ENCODE results near the gene KDM7A.
A peak's percentile ranks its signal among the peaks of the same experiment; 100 is the strongest.

The KDM7A gene

DNA sequence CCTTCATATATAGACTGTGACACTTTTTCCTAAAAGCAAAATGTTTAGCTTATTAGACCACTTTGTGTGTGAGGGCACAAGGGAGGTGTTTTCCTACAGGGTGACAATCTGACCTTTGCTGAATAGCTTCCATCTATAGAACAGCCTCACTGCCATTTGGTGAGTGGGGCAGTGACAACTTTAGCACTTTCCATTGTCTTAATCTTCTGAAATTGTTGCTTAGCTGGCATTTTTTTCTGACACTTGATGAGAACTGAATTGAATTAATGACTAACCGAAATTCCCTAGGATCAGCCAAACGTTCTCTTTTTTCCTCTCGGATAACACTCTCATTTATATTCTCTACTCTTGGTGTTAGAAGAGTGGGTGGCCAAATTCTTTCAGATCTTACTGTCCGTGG lies 30.2 kb downstream of the KDM7A start:
- TF ChIP-seq ZNF384 (IDR thresholded peaks at IDR 0.05) (no peak), ELF4 (IDR thresholded peaks at IDR 0.05) (no peak)
- ChIA-PET POLR2A (interaction anchor here (1.1 to 1.2 kb wide), 2 partner anchors 29 to 31 kb away, joined by 3 to 4 read pairs; partner anchors contain the start of gene KDM7A), CTCF (interaction anchor here (0.6 kb wide), 1 partner anchor 27 kb away, joined by 3 read pairs; no protein-coding TSS in a partner anchor)
- no peak for DNase-seq (ENCODE audit: extremely low spot score)

DNA sequence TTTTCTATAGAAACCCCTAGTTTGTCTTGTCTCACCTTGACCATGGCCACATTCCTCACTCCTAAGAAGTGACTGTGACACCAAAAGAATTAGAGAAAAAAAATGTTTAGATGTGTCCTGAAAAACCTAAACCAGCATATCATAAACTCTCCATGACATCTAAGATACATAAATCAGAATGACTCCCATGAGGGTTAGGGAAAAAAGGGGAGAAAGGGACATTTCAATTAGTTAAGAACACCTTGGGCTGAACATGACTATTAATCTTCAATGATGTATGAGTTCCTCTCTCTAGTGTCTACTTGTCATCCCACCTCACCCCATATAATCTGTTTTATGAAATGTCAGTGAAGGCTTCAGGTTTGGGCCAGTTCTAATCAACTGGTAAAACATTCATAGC lies 31.1 kb downstream of the KDM7A start:
- no peak for DNase-seq (ENCODE audit: extremely low spot score)
- ChIA-PET POLR2A (interaction anchor here (1.1 to 1.2 kb wide), 2 partner anchors 30 to 31 kb away, joined by 3 to 4 read pairs; partner anchors contain the start of gene KDM7A), CTCF (no interaction called here)
- TF ChIP-seq NFRKB (IDR thresholded peaks at IDR 0.05), result no peak
- no peak for TF ChIP-seq ELF4 (IDR thresholded peaks at IDR 0.05)
- TF ChIP-seq PKNOX1 (IDR thresholded peaks at IDR 0.05), result 0 out of 2 replicates have a peak, but pooled peaks have one; percentile 2
- no peak for TF ChIP-seq ZNF384 (IDR thresholded peaks at IDR 0.05)
- no peak for TF ChIP-seq FOXA1 (IDR thresholded peaks at IDR 0.05)
- TF ChIP-seq FOXK2 (IDR thresholded peaks at IDR 0.05), result no peak
- TF ChIP-seq TARDBP (IDR thresholded peaks at IDR 0.05), result no peak
- TF ChIP-seq CTBP1 (IDR thresholded peaks at IDR 0.05; ENCODE audit: borderline replicate concordance), result no peak

DNA sequence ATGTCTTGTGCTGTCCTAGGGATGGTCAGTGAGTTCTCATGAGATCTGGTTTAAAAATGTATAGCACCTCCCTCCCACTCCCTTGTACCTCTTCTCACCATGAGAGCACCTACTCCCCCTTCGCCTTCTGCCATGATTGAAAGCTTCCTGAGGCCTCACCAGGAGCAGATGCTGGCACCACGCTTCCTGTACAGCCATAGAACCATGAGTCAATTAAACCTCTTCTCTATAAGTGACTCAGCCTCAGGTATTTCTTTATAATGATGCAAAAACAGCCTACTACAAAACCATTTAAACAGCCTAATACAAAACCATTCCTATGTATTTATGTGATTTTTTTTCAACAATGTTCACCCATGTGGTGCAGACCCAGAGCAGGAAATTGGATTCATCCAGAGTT lies 32.0 kb downstream of the KDM7A start:
- TF ChIP-seq FOXM1 (IDR thresholded peaks at IDR 0.05; ENCODE audit: borderline replicate concordance) (no peak), SUZ12 (IDR thresholded peaks at IDR 0.05) (no peak), HDGF (IDR thresholded peaks at IDR 0.05; ENCODE audit: borderline replicate concordance) (no peak), L3MBTL2 (conservative IDR thresholded peaks at IDR 0.05) (no peak), FOXA1 (IDR thresholded peaks at IDR 0.05) (no peak), FOXK2 (IDR thresholded peaks at IDR 0.05) (no peak), CTBP1 (IDR thresholded peaks at IDR 0.05; ENCODE audit: borderline replicate concordance) (no peak)
- ChIA-PET POLR2A (no interaction called here), CTCF (no interaction called here)
- DNase-seq (ENCODE audit: extremely low spot score), result no peak

DNA sequence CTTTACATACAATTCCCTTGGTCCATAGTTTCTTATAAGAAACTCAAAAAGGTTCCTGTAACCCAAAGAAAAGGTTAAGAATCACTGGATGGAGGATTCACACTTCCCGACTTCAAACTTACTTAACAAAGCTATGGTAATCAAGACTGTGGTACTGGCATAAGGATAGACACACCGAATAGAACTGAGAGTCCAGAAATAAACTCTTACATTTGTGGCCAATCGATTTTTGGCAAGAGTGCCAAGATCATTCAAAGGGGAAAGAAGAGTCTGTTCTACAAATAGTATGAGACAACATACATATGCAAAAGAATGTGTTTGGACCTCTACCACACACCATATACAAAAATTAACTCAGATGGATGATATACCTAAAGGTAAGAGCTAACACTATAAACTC lies 32.8 kb downstream of the KDM7A start:
- ChIA-PET CTCF (no interaction called here), POLR2A (no interaction called here)
- TF ChIP-seq BHLHE40 (IDR thresholded peaks at IDR 0.05; ENCODE audit: borderline replicate concordance) (no peak), FOXA1 (IDR thresholded peaks at IDR 0.05) (no peak), ARNT (IDR thresholded peaks at IDR 0.05) (no peak), CTBP1 (IDR thresholded peaks at IDR 0.05; ENCODE audit: borderline replicate concordance) (no peak), FOXM1 (IDR thresholded peaks at IDR 0.05; ENCODE audit: borderline replicate concordance) (no peak), PKNOX1 (IDR thresholded peaks at IDR 0.05) (no peak), L3MBTL2 (conservative IDR thresholded peaks at IDR 0.05) (no peak), SUZ12 (IDR thresholded peaks at IDR 0.05) (no peak), HDGF (IDR thresholded peaks at IDR 0.05; ENCODE audit: borderline replicate concordance) (no peak), ZNF384 (IDR thresholded peaks at IDR 0.05) (no peak), TARDBP (IDR thresholded peaks at IDR 0.05) (no peak), SP1 (IDR thresholded peaks at IDR 0.05) (no peak), FOXK2 (IDR thresholded peaks at IDR 0.05) (no peak), NFRKB (IDR thresholded peaks at IDR 0.05) (no peak), LEF1 (IDR thresholded peaks at IDR 0.05; ENCODE audit: borderline replicate concordance) (no peak)
- DNase-seq (ENCODE audit: extremely low spot score), result no peak

- ChIA-PET POLR2A (no interaction called here), CTCF (no interaction called here)
- TF ChIP-seq FOXA1 (IDR thresholded peaks at IDR 0.05) (no peak), SP1 (IDR thresholded peaks at IDR 0.05) (no peak), NFRKB (IDR thresholded peaks at IDR 0.05) (no peak), PKNOX1 (IDR thresholded peaks at IDR 0.05) (no peak), CTBP1 (IDR thresholded peaks at IDR 0.05; ENCODE audit: borderline replicate concordance) (no peak), TARDBP (IDR thresholded peaks at IDR 0.05) (no peak), SUZ12 (IDR thresholded peaks at IDR 0.05) (no peak), FOXK2 (IDR thresholded peaks at IDR 0.05) (no peak), L3MBTL2 (conservative IDR thresholded peaks at IDR 0.05) (no peak), ARNT (IDR thresholded peaks at IDR 0.05) (no peak), ELF4 (IDR thresholded peaks at IDR 0.05) (no peak), ZNF384 (IDR thresholded peaks at IDR 0.05) (no peak), LEF1 (IDR thresholded peaks at IDR 0.05; ENCODE audit: borderline replicate concordance) (no peak), BHLHE40 (IDR thresholded peaks at IDR 0.05; ENCODE audit: borderline replicate concordance) (no peak), HDGF (IDR thresholded peaks at IDR 0.05; ENCODE audit: borderline replicate concordance) (no peak)
- DNase-seq (ENCODE audit: extremely low spot score), result no peak
Measured at GRCh38 chr7:140142031-140142430, 34.8 kb downstream of the KDM7A start.

DNA sequence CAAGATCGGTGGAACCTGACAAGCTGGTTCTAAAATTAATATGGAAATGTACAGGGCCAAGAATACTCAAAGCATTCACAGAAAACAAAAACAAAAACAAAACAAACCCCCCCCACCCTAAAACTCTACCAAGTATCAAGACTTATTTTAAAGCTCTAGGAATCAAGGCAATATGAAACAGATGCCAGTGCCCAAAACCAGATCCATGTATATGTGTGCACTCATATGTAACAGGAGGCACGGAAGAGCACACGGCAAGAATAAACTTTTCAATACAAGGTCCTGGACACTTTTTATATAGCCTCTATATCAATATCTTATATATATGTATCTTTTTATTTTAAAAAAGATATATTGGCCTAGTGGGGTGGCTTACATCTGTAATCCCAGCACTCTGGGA lies 35.5 kb downstream of the KDM7A start:
- no peak for TF ChIP-seq TARDBP (IDR thresholded peaks at IDR 0.05)
- no peak for TF ChIP-seq L3MBTL2 (conservative IDR thresholded peaks at IDR 0.05)
- no peak for TF ChIP-seq ELF4 (IDR thresholded peaks at IDR 0.05)
- no peak for TF ChIP-seq ARNT (IDR thresholded peaks at IDR 0.05)
- TF ChIP-seq ZNF384 (IDR thresholded peaks at IDR 0.05), result no peak
- no peak for TF ChIP-seq FOXM1 (IDR thresholded peaks at IDR 0.05; ENCODE audit: borderline replicate concordance)
- ChIA-PET POLR2A (no interaction called here), CTCF (no interaction called here)
- DNase-seq (ENCODE audit: extremely low spot score), result no peak

DNA sequence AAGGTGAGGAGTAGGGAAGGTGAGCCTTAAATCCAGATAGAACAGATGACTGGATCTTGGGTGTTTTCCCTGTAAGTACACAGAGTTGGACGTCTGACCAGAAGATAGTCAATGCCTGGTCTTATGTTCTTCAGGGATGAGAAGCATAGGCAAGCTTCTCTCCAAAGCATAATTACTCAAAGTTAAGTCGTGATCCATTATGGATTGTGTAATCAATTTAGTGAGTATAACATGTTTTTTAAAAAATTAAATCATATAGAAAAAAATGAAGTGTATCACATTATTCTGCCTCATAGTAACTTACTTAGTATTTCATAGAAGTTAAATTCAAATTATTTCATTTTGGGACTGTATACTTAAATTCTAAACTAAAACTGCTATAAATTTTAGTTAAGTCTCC lies 39.7 kb downstream of the KDM7A start:
- ChIA-PET POLR2A (interaction anchor here (0.6 kb wide), 1 partner anchor 17 kb away, joined by 3 read pairs; no protein-coding TSS in a partner anchor), CTCF (no interaction called here)
- TF ChIP-seq FOXA1 (IDR thresholded peaks at IDR 0.05) (no peak), HDGF (IDR thresholded peaks at IDR 0.05; ENCODE audit: borderline replicate concordance) (no peak), PKNOX1 (IDR thresholded peaks at IDR 0.05) (no peak), FOXM1 (IDR thresholded peaks at IDR 0.05; ENCODE audit: borderline replicate concordance) (no peak), LEF1 (IDR thresholded peaks at IDR 0.05; ENCODE audit: borderline replicate concordance) (no peak), SP1 (IDR thresholded peaks at IDR 0.05) (no peak), ZNF384 (IDR thresholded peaks at IDR 0.05) (no peak), ARNT (IDR thresholded peaks at IDR 0.05) (no peak), NFRKB (IDR thresholded peaks at IDR 0.05) (no peak), ELF4 (IDR thresholded peaks at IDR 0.05) (no peak), BHLHE40 (IDR thresholded peaks at IDR 0.05; ENCODE audit: borderline replicate concordance) (no peak), CTBP1 (IDR thresholded peaks at IDR 0.05; ENCODE audit: borderline replicate concordance) (no peak), SUZ12 (IDR thresholded peaks at IDR 0.05) (no peak), TARDBP (IDR thresholded peaks at IDR 0.05) (no peak)
- DNase-seq (ENCODE audit: extremely low spot score), result no peak
